HTERT RPE-1 (cell line): ENCODE results near the gene RNASE7.

Experiments used
- in situ Hi-C: fragments of 300-500 bp; cut with MboI; formaldehyde crosslinking; loops from 4 replicates; pipeline ENCODE4 v1.14.3; 2020; ENCODE audit warnings: low sequenced_read_pairs

RNASE7 gene

GRCh38 chr14:21042918-21043317 lies 756 bp downstream of the RNASE7 start:
- in situ Hi-C loops, result no loop called here

GRCh38 chr14:21043387-21043973 lies 1.3 kb downstream of the RNASE7 start:
- in situ Hi-C loops, result no loop called here

GRCh38 chr14:21043974-21044618 lies 1.9 kb downstream of the RNASE7 start:
- in situ Hi-C loops, result no loop called here

GRCh38 chr14:21047378-21047781 lies 5.2 kb downstream of the RNASE7 start:
- in situ Hi-C loops, result no loop called here

- in situ Hi-C loops, result no loop called here
These were observed 6.5 kb downstream of the RNASE7 start for GRCh38 chr14:21048638-21049037.

- in situ Hi-C loops, result no loop called here
These were observed 7.1 kb downstream of the RNASE7 start for GRCh38 chr14:21049271-21049673.

GRCh38 chr14:21050597-21050996 lies 8.4 kb downstream of the RNASE7 start:
- in situ Hi-C loops, result no loop called here

- in situ Hi-C loops, result no loop called here
These were observed 11.3 kb downstream of the RNASE7 start for GRCh38 chr14:21053184-21054122.

- in situ Hi-C loops, result no loop called here
These were observed 12.1 kb downstream of the RNASE7 start for GRCh38 chr14:21054123-21054767.

- in situ Hi-C loops, result no loop called here
These were observed 12.6 kb downstream of the RNASE7 start for GRCh38 chr14:21054768-21055145.

GRCh38 chr14:21055432-21056117 lies 13.4 kb downstream of the RNASE7 start:
- in situ Hi-C loops, result no loop called here

GRCh38 chr14:21056520-21057163 lies 14.5 kb downstream of the RNASE7 start:
- in situ Hi-C loops, result no loop called here

- in situ Hi-C loops, result no loop called here
These were observed 15.9 kb downstream of the RNASE7 start, which contains the start of gene RNASE8 for GRCh38 chr14:21057803-21058675. Gene RNASE8, plus strand, starts transcription at chr14:21057822. Its CDS starts 71 bp downstream, at chr14:21057893.

GRCh38 chr14:21058903-21059302 lies 16.7 kb downstream of the RNASE7 start:
- in situ Hi-C loops, result no loop called here

- in situ Hi-C loops, result no loop called here
These were observed 17.9 kb downstream of the RNASE7 start for GRCh38 chr14:21059842-21060613.

- in situ Hi-C loops, result no loop called here
These were observed 18.6 kb downstream of the RNASE7 start for GRCh38 chr14:21060614-21061346.

- in situ Hi-C loops, result no loop called here
These were observed 19.1 kb downstream of the RNASE7 start for GRCh38 chr14:21061347-21061668.

GRCh38 chr14:21063479-21063878 lies 21.3 kb downstream of the RNASE7 start:
- in situ Hi-C loops, result no loop called here
